ENCODE data around the gene SLC5A8.

SLC5A8 gene

GRCh38 chr12:101209319-101210302 is at the start of gene SLC5A8:
SLC5A8 (minus strand) TSS chr12:101210238; CDS start chr12:101209848, 390 bp downstream.
- DNase-seq, result no peak

GRCh38 chr12:101257357-101257756 is 47.3 kb upstream of the SLC5A8 start:
- no peak for DNase-seq

- no peak for DNase-seq
Observed at GRCh38 chr12:101256266-101256665, 46.2 kb upstream of the SLC5A8 start.

GRCh38 chr12:101243616-101244015 is 33.6 kb upstream of the SLC5A8 start:
- no peak for DNase-seq

GRCh38 chr12:101243074-101243473 is 33.0 kb upstream of the SLC5A8 start:
- no peak for DNase-seq

GRCh38 chr12:101238800-101239329 is 28.8 kb upstream of the SLC5A8 start:
- DNase-seq, result no peak

GRCh38 chr12:101238306-101238705 is 28.3 kb upstream of the SLC5A8 start:
- no peak for DNase-seq

- DNase-seq, result no peak
Observed at GRCh38 chr12:101235686-101236085, 25.6 kb upstream of the SLC5A8 start.

GRCh38 chr12:101231636-101232035 is 21.6 kb upstream of the SLC5A8 start:
- DNase-seq, result no peak

- DNase-seq, result no peak
Observed at GRCh38 chr12:101230547-101230946, 20.5 kb upstream of the SLC5A8 start.

- no peak for DNase-seq
Observed at GRCh38 chr12:101229841-101230241, 19.8 kb upstream of the SLC5A8 start.

GRCh38 chr12:101221301-101221700 is 11.3 kb upstream of the SLC5A8 start:
- no peak for DNase-seq

- no peak for DNase-seq
Observed at GRCh38 chr12:101216810-101217209, 6.8 kb upstream of the SLC5A8 start.

GRCh38 chr12:101207086-101207780 is 2.8 kb downstream of the SLC5A8 start:
- no peak for DNase-seq

- DNase-seq, result no peak
Observed at GRCh38 chr12:101204602-101205304, 5.3 kb downstream of the SLC5A8 start.

GRCh38 chr12:101200824-101201223 is 9.2 kb downstream of the SLC5A8 start:
- no peak for DNase-seq

- DNase-seq, result no peak
Observed at GRCh38 chr12:101200145-101200544, 9.9 kb downstream of the SLC5A8 start.

- peak; percentile 69 to 71 for DNase-seq
Observed at GRCh38 chr12:101186291-101186690, 23.7 kb downstream of the SLC5A8 start.

GRCh38 chr12:101181776-101182175 is 28.3 kb downstream of the SLC5A8 start:
- DNase-seq, result no peak

GRCh38 chr12:101174541-101174940 is 35.5 kb downstream of the SLC5A8 start:
- no peak for DNase-seq

- DNase-seq, result no peak
Observed at GRCh38 chr12:101173197-101173749, 36.8 kb downstream of the SLC5A8 start.

- peak; percentile 32 to 41 for DNase-seq
Observed at GRCh38 chr12:101172316-101172715, 37.7 kb downstream of the SLC5A8 start.

GRCh38 chr12:101168001-101168400 is 42.0 kb downstream of the SLC5A8 start:
- DNase-seq, result no peak
